Activated CD4-positive, alpha-beta T cell treated with anti-CD3 and anti-CD28 coated beads, Interleukin-2, amount 50 U/mL, for 1 hour (primary cell): ENCODE measurements around the gene OCIAD2.
"Not testable (repeated sequence)": the region's sequence is repeated elsewhere in the genome, so short reads cannot be mapped to it uniquely, and the experiment has no call there.

ENCODE experiments used
- DNase-seq: peaks from one replicate; pipeline ENCODE4 v3.0.0-alpha.2; 2020

Gene OCIAD2

DNA sequence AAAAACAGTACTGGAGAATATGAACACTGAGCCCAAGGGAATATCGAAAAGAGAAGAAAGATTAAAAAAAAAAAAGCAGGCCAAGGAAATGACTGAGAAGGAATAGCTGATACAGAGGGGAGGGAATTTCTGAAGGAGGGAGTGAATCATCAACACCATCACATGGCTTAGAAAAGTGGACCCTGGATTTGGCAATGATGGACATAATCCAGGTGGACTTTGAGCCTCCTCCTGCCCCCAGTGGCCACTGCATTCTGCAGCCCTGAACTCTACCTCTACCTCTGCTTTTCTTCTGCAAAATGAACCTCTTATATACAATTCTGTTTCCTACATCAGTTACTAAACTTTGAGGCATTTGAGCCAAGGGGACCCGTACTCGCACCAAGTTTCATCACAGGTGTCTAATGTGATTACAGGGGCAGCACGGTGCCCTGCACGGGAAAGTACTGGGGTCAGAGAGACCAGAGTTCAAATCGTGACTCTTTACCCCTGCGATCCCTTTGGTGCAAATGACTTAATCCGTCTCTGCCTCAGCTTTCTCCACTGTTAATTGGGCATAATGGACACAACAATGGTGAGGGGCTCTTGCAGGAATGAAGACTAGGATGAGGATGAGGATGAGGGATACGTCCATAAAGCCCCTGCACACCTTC is 1.1 kb downstream of the OCIAD2 start:
- DNase-seq, result no peak

DNA sequence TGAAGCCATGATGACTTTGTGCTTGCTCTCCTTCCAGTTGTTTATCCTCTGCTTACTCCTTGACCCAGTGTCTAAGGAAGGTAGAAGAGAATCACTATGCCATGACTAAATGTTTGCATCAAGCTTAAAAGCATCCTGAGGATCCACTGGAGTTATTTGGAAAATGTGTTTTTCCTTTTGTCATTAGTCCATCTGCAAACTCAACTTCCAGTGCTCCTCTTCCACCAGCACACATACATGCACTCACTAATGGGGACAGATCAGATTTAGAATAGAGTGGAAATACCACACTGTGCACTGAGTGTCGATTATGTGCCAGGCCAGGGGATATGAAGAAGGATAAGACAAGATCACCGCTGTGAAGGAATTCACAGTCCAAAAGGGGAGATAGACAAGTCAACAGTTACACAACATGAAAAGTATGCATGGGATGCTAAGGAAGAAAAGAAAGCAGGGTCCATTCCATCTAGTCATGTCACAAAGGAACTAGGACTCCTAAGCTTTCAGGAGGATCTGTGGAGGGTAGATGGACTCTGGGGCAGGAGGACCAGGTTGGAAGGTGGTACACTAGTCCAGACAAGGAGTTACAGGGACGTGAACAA is 1.9 kb downstream of the OCIAD2 start:
- DNase-seq, result no peak

DNA sequence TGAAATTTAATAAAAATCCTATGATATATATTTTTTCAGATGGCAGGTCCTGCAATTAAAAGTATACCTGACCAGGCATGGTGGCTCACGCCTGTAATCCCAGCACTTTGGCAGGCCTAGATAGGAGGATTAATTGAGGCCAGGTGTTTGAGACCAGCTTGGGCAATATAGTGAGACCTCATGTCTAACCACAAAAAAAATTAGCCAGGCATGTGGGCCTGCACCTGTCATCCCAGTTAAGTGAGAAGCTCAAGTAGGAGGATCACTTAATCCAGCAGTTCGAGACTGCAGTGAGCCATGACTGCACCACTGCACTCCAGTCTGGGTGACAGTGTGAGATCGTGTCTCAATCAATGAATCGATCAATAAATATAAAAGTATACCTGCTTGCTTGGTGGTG is 2.5 kb downstream of the OCIAD2 start:
- no peak for DNase-seq

- no peak for DNase-seq
Measured at GRCh38 chr4:48902266-48902665, 4.3 kb downstream of the OCIAD2 start.

GRCh38 chr4:48901196-48901595 is 5.4 kb downstream of the OCIAD2 start:
- DNase-seq, result no peak

- no peak for DNase-seq
Measured at GRCh38 chr4:48899950-48900349, 6.6 kb downstream of the OCIAD2 start.

GRCh38 chr4:48899432-48899749 is 7.2 kb downstream of the OCIAD2 start:
- DNase-seq, result no peak

GRCh38 chr4:48898733-48899431 is 7.7 kb downstream of the OCIAD2 start:
- DNase-seq, result no peak

DNA sequence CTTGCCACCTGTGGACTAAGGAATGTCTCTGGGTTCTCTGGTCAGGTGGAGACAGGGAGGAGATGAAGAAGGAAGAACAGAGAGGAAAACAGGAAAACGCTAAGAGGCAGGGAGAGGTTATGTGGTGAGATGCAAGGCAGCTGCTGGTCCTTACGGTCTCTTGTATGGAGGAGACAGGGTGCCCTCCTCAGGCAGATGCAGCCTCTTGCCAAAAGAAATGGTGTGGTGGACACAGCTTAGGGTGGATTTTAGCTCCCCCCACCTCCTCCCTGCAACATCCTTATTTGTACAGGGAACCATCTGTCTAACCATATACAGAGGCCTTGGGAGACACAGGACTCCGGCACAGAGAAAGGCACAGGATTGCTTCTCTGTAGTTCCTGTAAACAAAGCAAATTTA is 9.7 kb downstream of the OCIAD2 start:
- DNase-seq, result no peak

DNA sequence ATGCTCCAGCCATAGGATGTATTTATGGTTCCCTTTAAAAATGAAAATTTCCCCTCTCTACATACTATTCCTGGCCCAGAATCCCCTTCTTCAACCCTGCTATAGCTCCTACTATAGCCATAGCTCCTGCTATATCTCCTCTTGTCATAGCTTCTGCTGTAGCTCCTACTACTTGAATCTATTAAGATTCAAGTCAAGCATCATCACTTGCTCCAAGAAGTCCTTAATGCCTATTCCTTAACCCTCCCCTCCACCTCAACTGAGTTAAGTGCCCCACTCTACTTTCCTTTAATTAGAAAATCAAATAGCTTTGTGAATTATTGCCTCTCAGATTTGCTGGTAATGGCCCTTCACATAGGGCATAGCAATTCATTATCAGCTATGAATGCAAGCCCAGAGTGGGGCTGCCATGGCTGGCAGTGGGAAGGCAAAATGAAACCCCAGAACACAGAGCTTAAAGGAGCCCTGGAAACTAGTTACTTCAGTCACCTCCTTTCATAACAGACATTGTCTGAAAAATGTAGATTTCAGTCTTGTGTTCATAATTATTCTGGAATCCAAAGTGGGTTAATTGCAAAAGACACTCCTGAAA is 15.4 kb downstream of the OCIAD2 start:
- no peak for DNase-seq

DNA sequence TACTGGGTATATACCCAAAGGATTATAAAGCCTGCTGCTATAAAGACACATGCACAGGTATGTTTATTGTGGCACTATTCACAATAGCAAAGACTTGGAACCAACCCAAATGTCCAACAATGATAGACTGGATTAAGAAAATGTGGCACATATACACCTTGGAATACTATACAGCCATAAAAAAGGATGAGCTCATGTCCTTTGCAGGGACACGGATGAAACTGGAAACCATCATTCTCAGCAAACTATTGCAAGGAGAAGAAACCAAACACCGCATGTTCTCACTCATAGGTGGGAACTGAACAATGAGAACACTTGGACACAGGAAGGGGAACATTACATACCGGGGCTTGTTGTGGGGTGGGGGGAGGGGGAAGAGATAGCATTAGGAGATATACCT is 16.8 kb downstream of the OCIAD2 start:
- DNase-seq, result not testable (repeated sequence)

GRCh38 chr4:48881646-48882045 is 24.9 kb downstream of the OCIAD2 start:
- not testable (repeated sequence) for DNase-seq

DNA sequence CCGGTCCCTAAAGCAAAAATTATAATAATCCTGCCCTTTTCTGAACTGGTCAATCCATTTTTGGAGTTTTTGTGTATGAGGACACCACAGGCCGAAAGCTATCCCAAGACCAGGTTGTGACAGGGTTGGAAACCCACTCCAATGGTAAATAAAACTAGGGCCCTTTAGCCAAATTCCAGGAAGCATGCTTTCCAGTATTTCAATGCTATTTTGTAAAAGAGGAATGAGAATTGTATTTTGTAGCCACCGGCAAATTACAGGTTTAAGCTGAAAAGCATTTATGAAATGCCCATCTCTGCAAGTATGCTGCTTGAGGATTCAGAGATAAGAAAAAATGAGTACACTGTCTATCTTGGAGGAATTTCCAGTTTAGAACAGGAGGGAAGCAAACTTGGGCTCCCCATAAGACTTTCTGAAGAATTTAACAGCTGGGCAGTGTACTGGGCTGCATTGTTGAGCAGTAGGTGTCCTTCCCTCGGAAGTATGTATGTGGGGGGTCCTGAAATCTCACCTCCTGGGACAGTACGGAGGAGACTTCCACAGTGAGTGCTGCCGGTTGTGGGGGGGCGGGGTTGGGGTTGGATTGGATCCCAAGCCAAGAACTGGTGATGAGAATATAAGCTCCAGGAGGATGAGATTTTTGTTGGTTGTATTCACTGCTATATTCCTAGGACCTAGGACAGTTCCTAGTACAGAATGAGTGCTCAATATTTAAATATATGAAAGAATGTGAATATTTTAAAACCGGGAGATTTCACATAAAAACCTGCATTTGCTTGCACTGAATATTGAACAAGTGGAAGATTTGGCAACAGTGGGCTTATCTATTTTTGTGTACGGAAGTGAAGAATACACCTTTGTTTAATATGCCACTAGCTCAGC is 26.8 kb downstream of the OCIAD2 start:
- DNase-seq, result no peak

GRCh38 chr4:48877827-48878535 is 28.6 kb downstream of the OCIAD2 start:
- no peak for DNase-seq

GRCh38 chr4:48864696-48865095 is 41.9 kb downstream of the OCIAD2 start:
- not testable (repeated sequence) for DNase-seq

DNA sequence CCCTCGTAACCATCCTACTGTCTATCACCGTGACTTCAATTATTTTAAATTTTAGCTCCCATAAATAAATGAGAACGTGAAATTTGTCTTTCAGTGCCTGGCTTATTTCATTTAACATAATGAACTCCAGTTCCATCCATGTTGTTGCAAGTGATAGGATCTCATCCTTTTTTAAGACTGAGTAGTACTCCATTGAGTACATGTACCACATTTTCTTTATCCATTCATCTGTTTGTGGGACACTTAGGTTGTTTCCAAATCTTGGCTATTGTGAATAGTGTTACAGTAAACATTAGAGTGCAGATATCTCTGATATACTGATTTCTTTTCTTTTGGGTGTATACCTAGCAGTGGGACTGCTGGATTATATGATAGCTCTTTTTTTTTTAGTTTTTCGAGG is 42.8 kb downstream of the OCIAD2 start:
- no peak for DNase-seq

GRCh38 chr4:48862661-48863060 is 43.9 kb downstream of the OCIAD2 start:
- no peak for DNase-seq

GRCh38 chr4:48862038-48862437 is 44.5 kb downstream of the OCIAD2 start:
- no peak for DNase-seq

DNA sequence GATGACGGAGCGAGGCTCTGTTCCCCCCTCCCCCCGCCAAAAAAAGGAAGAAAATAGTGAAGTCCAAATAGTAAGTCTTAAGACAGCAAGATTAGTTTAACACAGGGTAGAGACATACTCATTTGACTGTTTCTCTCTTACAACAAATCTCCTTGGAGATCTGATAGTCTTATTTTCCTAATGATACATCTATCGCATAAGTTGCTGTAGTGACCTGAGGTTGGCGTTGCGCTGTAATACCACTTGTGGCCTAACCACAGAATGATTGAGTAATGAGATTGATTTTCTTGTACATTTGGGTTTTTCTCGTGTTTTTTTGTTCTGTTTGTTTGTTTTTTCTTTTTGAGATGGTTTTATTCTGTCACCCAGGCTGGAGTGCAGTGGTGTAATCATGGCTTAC is 48.4 kb downstream of the OCIAD2 start:
- no peak for DNase-seq

DNA sequence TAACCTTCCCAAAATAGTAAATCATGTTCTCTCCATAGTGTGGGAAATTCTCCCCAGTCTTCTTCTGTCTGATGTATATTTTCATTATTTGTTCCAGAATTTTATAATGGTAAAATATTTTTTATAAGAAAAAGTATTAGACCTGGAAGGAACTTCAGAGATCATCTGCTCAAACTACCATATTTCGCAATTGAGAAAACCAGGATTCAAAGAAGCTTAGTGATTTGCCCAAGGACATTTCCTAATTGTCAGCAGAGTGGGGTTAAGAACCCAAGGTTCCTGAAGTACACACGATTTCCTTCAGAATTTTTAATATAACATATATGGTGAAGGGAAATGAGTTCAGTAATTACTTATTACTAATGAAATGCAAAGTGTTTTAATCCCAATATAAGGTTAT is 51.6 kb downstream of the OCIAD2 start:
- no peak for DNase-seq

DNA sequence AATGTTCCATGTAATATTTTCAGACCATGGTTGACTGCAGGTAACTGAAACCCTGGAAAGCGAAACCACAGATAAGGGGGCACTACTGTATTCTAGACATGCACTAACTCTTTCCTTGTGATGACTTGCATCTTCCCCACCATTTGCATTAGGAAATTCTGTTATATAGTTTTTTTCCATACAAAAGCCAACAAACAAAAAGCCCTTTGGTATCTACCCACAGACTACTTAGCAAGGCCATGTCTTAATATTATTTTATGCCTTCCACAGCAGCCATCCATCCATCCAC is 52.2 kb downstream of the OCIAD2 start:
- no peak for DNase-seq

DNA sequence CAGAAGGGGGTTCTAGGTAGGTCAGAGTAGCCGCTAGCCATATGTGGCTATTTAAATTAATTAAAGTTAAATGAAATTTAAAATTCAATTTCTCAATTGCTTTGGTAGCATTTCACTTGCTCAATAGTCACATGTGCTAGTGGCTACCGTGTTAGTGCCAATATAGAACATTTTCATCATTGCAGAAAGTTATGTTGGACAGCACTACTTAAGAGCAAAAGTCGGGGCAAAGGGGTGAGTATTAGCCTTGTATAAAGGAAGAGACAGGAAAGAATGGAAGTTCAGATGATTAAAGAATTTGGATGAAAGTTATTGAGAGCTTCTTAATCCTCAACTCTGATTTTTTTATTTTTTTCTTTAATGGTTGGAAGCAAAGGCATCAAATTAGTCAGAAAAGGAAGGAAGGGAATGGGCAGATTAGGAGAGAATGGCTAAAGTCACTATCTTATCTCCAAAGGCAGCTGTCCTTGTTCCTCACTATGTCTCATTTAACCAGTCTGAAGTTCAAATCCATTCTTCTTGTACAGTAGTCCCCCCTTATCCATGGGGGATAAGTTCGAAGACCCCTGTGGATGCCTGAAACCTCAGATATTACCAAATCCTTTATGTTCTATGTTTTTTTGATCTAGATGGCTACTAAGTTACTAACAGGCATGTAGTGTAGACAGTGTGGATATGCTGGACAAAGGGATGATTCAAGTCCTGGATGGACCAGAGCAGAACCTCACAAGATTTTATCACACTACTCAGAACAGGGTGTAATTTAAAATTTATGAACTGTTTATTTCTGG is 52.8 kb downstream of the OCIAD2 start:
- no peak for DNase-seq
